ENCODE measurements around the gene DNAH6.

The DNAH6 gene

DNA sequence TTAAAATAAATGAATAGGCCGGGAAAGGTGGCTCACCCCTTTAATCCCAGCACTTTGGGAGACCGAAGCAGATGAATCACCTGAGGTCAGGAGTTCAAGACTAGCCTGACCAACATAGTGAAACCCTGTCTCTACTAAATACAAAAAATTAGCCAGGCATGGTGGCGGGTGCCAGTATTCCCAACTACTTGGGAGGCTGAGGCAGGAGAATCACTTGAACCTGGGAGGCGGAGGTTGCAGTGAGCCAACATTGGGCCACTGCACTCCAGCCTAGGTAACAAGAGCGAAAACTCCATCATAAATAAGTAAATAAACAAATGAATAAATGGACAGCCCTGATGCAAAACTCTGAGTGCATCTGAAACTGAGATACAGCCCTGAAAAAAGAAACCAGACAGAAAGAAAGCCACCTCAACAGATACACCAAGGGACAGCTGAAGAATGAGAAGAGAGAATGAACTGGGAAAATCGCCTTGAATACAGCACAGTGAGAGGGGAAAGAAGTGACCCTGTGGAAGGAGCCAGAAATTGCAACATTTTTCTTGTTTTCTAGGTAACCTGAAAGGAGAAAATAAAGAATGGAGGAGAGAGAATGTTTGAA lies 300.2 kb downstream of the DNAH6 start:
- no peak overlapping the region for H3K27ac ChIP-seq

GRCh38 chr2:84817239-84817655 lies 300.9 kb downstream of the DNAH6 start:
- no peak overlapping the region for H3K27ac ChIP-seq
- TF ChIP-seq, protein P1, sequence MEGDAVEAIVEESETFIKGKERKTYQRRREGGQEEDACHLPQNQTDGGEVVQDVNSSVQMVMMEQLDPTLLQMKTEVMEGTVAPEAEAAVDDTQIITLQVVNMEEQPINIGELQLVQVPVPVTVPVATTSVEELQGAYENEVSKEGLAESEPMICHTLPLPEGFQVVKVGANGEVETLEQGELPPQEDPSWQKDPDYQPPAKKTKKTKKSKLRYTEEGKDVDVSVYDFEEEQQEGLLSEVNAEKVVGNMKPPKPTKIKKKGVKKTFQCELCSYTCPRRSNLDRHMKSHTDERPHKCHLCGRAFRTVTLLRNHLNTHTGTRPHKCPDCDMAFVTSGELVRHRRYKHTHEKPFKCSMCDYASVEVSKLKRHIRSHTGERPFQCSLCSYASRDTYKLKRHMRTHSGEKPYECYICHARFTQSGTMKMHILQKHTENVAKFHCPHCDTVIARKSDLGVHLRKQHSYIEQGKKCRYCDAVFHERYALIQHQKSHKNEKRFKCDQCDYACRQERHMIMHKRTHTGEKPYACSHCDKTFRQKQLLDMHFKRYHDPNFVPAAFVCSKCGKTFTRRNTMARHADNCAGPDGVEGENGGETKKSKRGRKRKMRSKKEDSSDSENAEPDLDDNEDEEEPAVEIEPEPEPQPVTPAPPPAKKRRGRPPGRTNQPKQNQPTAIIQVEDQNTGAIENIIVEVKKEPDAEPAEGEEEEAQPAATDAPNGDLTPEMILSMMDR (conservative IDR thresholded peaks at IDR 0.05): no peak

More for the DNA sequence above, 300.2 kb downstream of the DNAH6 start:
- TF ChIP-seq, protein P1 (conservative IDR thresholded peaks at IDR 0.05): no peak

DNA sequence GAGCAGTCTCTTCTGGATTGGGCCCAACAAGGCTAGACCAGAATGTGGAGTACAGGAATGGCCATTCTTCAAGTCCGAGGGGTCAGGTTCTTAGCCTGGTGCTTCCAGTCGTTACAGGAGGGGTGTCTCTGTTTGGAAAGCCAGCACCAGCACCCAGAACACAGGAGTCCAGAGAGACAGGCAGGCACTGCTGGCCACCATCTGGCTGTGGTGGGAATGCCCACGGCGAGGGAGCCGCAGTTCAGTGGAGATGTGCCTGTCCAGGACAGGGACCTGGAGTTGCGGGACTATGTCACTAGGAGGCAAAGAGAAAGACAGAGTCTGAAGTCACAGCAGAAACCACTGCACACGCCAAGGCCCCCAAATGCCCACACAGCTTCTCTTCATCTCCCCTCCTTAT lies 305.5 kb downstream of the DNAH6 start:
- no peak overlapping the region for H3K27ac ChIP-seq
- TF ChIP-seq, protein P1 (conservative IDR thresholded peaks at IDR 0.05): no peak

DNA sequence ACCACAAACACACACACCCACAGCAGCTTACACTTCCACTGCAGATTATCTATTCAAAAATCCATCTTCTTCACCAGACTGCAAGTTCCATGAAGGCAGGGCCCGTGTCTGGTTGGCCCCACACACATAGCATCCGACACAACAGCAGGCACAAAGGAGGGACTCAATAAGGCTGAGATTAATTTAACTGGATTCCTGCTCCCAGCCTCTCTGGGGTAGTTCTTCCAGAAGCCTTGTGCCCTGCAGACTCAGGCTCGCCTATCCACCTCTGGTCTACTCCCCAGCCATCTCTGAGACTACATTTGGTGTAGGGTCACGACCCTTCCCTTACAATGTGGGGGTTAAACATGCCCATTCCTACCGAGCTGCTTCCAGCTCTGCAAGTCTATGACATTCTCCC lies 306.9 kb downstream of the DNAH6 start:
- TF ChIP-seq, protein P1 (conservative IDR thresholded peaks at IDR 0.05): no peak
- H3K27ac ChIP-seq: no peak overlapping the region

- TF ChIP-seq, protein P1 (conservative IDR thresholded peaks at IDR 0.05): no peak
Measured at GRCh38 chr2:84823788-84824187, 307.5 kb downstream of the DNAH6 start.

GRCh38 chr2:84827978-84828575 lies 311.8 kb downstream of the DNAH6 start:
- TF ChIP-seq, protein P1 (conservative IDR thresholded peaks at IDR 0.05): no peak
- no peak overlapping the region for H3K27ac ChIP-seq

More at GRCh38 chr2:84823788-84824187, 307.5 kb downstream of the DNAH6 start:
- H3K27ac ChIP-seq: no peak overlapping the region

GRCh38 chr2:84829693-84830092 lies 313.4 kb downstream of the DNAH6 start:
- no peak overlapping the region for H3K27ac ChIP-seq
- TF ChIP-seq, protein P1 (conservative IDR thresholded peaks at IDR 0.05): no peak
